SK-N-SH treated with all-trans-retinoic acid at 6 μM for 48 hours (cell line): ENCODE results near the gene SMCP.

Experiments used
- ARNTL ChIP-seq: fragments of 450-650 bp; formaldehyde crosslinking; IDR thresholded peaks from 2 replicates; pipeline ENCODE4 v1.5.0; 2020; ENCODE audit warnings: low read depth, mild to moderate bottlenecking, moderate library complexity, borderline replicate concordance
- CREB5 ChIP-seq: fragments of 250-450 bp; sonication (Bioruptor Pico); IDR thresholded peaks from 2 replicates; pipeline ENCODE4 v1.5.1; 2020; ENCODE audit warnings: low read depth, mild to moderate bottlenecking, moderate library complexity
- ESRRG ChIP-seq: fragments of 250-450 bp; sonication (Bioruptor Pico); IDR thresholded peaks from 2 replicates; pipeline ENCODE4 v1.6.1; 2021; ENCODE audit warnings: mild to moderate bottlenecking
- RARB ChIP-seq: fragments of 250-450 bp; sonication (Bioruptor Pico); IDR thresholded peaks from 2 replicates; pipeline ENCODE4 v1.8.0; 2021; ENCODE audit warnings: mild to moderate bottlenecking, moderate library complexity
- ZC3H10 ChIP-seq: fragments of 250-450 bp; sonication (Bioruptor Pico); IDR thresholded peaks from 2 replicates; pipeline ENCODE4 v1.5.1; 2021; ENCODE audit warnings: mild to moderate bottlenecking, moderate library complexity
- ZFP3 ChIP-seq: fragments of 250-450 bp; sonication (Bioruptor Pico); IDR thresholded peaks from 2 replicates; pipeline ENCODE4 v1.5.0; 2020; ENCODE audit warnings: mild to moderate bottlenecking, moderate library complexity
- ZFP30 ChIP-seq: fragments of 450-650 bp; formaldehyde crosslinking; IDR thresholded peaks from 2 replicates; pipeline ENCODE4 v1.5.0; 2022; ENCODE audit warnings: mild to moderate bottlenecking, moderate library complexity
- ZNF70 ChIP-seq: fragments of 450-650 bp; formaldehyde crosslinking; IDR thresholded peaks from 2 replicates; pipeline ENCODE4 v1.5.0; 2020; ENCODE audit warnings: mild to moderate bottlenecking, moderate library complexity

- TF ChIP-seq CREB5 (CRISPR knock-in tag) (no peak), ZFP30 (no peak), ARNTL (no peak), ZFP3 (CRISPR knock-in tag) (no peak), ZNF70 (CRISPR knock-in tag) (no peak), ZC3H10 (CRISPR knock-in tag) (no peak), RARB (CRISPR knock-in tag) (no peak), ESRRG (CRISPR knock-in tag) (no peak)
These were observed 2.2 kb downstream of the SMCP start for GRCh38 chr1:152880316-152880715.
